NCI-H82 treated with DMSO at 0.1 percent for 48 hours (cell line): ENCODE data around the gene LHFPL2.

Experiments
- DNase-seq: peaks from one replicate; lab custom pipeline; 2025; ENCODE audit not compliant: unreplicated experiment; lab: John Stamatoyannopoulos, UW

The LHFPL2 gene

DNA sequence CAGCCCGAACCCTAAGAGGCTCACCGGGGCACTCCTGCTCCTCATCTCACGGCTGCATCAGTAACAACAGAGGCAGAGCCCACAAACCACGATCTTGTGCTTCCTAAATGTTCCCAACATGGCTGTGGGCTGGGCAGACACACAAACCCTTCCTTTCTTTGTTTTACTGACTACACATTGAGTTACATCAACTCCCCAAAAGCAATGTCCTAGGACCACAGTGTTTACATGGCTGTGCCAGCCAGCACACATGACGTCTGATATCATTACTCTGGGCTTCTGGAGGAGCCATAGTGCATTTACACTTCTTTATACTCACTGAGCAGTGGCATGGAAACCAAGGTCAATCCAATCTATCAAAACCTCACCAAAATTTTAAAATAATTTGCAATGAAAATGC lies 101.4 kb downstream of the LHFPL2 start:
- no peak for DNase-seq

DNA sequence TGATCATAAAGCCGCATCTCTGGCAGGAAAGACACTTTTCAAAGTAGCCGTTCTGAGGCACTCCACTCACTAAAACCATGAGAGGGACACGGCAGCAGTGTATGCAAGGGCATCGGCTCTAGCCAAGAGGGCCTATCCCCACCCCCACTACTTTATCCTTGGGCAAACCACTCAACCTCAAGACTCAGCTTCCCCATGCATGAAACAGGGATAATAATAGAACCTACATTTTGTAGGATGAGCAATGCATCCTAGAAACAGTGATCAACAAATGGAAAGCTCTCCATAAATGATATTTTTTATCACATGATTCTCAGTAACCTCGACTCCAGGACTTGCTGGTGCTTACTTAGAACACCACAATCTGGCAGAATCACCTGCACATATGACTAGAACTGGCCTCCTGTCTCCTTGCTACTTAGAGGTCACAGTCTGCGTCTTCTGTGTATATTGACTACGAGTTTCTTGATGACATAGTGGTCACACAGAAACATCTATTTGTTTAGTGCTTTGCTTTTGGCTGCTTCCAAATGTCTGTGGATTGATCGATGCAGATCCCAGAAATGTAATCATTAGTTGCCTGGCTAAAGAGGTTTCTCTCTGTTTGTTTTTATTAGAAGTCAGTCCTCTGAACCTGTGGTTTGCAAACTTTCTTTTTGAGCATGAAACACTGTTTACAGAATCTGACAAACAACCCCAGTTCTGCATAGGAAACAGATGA lies 102.1 kb downstream of the LHFPL2 start:
- DNase-seq: no peak

DNA sequence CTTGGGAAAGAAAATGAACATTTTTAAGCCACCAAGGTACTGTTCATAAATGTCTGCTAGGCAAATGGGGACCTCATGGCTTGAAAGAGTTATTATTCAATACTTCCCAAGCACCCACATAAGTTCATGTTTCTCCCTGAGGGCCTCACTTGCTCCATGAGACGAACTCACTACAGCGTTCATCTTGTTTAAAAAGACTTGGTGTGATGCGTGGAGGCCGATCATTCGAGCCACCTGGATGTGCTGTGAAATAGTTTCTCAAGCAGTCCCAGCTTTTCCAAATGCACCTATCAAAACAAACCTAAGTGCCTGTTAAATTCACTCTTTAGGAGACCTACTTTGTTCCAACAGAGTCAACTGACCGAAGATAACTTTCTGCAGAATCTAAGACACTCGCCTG lies 103.2 kb downstream of the LHFPL2 start:
- DNase-seq: no peak

- no peak for DNase-seq
Measured at GRCh38 chr5:78544561-78545201, 103.9 kb downstream of the LHFPL2 start.

DNA sequence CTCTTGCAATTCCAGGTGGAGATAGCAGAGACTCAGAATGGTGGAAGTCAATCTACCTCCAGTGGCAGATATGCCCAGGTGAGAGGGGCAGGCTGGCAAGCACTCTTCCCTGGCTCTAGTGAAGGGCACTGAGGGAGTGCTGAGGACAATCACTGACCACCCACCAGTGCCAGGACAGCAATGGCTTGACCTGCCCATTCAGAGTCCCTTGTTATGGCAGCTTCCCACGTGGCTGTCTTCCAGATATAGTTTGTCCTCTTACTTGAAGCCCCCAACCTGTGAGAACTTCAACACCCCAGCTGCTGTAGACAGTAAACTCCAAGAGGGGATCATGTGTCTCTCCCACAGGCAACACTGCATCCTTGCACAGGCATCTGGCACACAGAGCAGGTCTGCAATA lies 104.7 kb downstream of the LHFPL2 start:
- DNase-seq: no peak

DNA sequence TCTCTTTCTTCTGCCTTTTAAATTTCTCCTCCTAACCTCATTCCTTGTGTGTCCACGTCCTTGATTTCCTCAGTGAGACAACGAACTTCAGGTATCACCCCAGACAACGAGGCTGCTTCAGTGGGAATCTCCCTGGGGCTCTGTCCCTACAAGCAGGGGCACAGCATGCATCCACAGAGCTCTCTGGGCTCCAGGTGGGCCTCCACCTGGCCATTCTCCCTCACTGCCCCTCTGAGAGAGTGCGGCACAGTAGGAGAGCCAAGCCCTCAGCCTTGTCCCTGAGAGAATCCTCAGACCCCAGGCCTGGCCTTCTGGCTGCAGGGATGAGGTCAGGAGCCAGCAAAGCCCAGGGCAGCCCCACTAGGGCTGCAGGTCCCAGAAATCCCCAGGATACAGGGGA lies 105.3 kb downstream of the LHFPL2 start:
- no peak for DNase-seq

GRCh38 chr5:78542321-78542840 lies 106.2 kb downstream of the LHFPL2 start:
- no peak for DNase-seq

- no peak for DNase-seq
Measured at GRCh38 chr5:78541086-78541654, 107.4 kb downstream of the LHFPL2 start.

- DNase-seq: no peak
Measured at GRCh38 chr5:78540335-78541085, 108.1 kb downstream of the LHFPL2 start.

GRCh38 chr5:78538240-78538850 lies 110.2 kb downstream of the LHFPL2 start:
- no peak for DNase-seq

GRCh38 chr5:78537821-78538220 lies 110.8 kb downstream of the LHFPL2 start:
- DNase-seq: peak; percentile 4

- no peak for DNase-seq
Measured at GRCh38 chr5:78537411-78537810, 111.2 kb downstream of the LHFPL2 start.

DNA sequence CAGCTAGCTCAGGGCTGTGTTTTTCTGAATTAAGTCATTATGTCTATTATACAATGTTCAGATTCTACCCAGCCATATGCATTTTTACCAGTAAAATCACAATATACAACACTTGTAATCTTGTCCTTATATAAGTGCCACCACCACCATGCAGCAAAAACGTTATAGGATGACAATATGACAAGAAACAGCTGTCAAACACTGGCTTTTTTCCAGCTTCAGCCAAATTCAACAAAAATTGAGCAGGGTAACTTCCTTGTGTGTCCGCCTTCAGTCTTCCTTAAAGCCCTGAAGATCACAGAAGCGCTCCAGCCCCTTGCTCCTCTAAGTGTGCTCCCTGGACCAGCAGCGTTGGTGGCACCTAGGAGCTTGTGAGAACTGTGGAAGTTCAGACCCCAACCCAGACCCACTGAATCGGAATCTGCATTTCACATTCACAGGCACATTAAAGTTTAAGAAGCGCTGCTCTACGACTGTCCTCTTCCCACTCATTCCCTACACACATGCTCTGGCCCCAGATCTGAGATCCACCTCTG lies 111.8 kb downstream of the LHFPL2 start:
- DNase-seq: no peak

DNA sequence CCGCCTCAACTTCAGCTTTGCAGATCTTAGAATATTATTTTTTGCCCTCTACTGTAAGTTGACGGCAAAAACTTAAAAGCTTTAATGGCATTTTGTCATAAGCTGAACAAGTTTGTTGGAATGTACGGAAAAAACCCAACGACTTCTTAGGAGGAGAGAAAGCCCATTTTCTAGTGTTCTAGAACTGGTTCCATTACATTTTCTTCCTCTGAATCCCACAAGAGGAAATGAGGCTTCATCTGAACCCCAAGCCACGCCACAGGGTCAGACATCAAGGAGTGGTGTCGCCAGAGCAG lies 113.7 kb downstream of the LHFPL2 start:
- no peak for DNase-seq

- no peak for DNase-seq
Measured at GRCh38 chr5:78534148-78534904, 114.2 kb downstream of the LHFPL2 start.

DNA sequence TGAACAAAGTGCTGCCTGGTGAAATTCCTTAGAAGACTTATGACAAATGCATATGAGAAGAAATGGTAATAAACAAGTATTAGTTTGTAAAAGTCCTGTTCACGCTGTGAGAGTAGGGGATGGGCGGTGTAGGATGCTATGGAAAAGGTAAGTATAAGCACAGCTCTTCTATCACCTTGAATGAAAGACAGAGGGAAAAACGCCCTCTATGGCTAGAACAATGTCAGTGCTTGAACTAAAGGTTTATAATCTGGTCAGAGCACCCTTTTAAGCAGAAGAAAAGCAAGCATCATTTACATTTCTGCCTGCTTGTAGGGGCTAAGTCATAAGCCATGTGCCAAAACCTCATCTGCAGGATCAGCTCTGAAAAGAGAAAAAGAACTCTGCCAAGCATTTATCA lies 115.2 kb downstream of the LHFPL2 start:
- DNase-seq: peak; percentile 11

DNA sequence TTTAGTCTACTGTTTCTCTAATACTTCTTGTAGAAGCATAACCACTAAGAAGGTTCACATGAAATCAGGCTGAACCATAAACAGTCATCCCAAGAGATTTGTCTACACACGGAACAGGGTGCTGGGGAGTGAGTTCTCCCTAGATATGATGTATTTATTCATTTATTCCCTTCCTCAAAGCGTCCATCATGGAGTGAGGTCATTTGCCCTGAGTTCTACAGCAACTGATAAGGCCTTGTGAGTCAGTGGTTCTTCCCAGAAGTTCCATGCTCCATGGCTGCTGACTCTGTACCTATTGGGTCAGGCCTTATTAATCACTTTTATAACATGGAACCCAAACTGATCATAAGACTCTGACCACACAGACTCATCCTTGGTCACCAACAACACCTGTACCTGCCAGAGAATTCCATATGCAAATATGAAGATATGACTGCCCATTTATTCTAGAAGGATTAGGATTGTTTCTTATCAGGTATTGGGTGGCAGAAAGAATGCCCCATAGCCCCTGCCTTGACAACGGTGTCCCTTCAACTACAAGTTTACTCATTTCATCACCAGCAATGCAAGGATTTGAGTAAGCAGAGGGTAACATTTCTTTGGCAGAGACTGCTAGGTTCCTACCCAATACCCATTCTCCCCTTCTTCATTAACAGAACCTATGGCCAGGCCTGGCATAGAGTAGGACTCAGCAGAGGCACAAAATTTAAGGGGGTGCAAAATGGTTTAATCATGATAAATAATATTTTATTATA lies 118.1 kb downstream of the LHFPL2 start:
- no peak for DNase-seq

- DNase-seq: no peak
Measured at GRCh38 chr5:78527925-78528324, 120.6 kb downstream of the LHFPL2 start.

DNA sequence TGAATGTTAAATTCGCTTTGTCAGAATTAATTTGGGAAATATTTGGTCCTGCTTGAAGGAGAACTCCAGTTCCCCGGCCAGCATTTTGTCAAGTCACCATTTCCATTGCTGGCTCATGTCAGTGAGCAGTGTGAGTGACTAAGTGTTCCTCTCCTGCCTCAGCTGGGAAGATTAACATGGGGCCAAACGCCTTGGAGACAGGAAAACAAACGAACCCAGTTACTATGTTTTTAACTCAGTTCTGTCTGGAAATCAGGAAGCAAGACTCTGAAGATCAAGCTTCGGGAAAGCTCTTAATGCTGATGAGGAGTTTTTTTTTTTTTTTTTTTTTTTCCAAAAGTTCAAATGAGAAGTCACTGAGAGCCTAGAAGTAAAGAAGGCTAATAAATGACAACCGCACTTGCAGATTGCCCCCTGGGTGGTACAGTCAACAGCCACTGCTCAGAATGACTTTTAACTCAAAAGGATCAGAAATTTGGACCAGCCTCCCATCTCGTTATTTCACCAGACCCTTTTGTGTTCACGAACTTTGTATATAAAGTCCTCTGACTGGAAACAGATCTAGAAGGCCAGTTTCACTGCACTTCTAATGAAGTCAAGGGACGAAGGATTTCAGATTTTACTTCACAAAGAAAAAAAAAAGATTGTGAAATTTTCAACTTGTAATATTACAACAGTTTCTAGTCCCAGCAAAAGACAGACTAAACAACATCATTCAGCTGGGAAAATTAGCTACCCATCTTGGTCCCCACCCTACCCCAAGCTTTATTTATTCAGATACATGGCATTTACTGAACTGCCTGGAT lies 121.3 kb downstream of the LHFPL2 start:
- DNase-seq: no peak
